Measurements from ENCODE around the gene PARD3.

Gene PARD3

GRCh38 chr10:34535872-34536271 is 279.2 kb downstream of the PARD3 start:
- no peak for FAIRE-seq

GRCh38 chr10:34530778-34531177 is 284.3 kb downstream of the PARD3 start:
- DNase-seq (ENCODE audit: extremely low spot score, insufficient read length, low read depth) (no peak), FAIRE-seq (no peak)

More at GRCh38 chr10:34535872-34536271, 279.2 kb downstream of the PARD3 start:
- DNase-seq (ENCODE audit: extremely low spot score, insufficient read length, low read depth), result no peak

GRCh38 chr10:34528320-34528719 is 286.8 kb downstream of the PARD3 start:
- FAIRE-seq, result peak; percentile 70
- DNase-seq (ENCODE audit: extremely low spot score, insufficient read length, low read depth), result no peak

GRCh38 chr10:34526758-34527730 is 288.1 kb downstream of the PARD3 start:
- DNase-seq (ENCODE audit: extremely low spot score, insufficient read length, low read depth), result no peak
- FAIRE-seq, result no peak

- FAIRE-seq (peak; percentile 41), DNase-seq (ENCODE audit: extremely low spot score, insufficient read length, low read depth) (no peak)
Observed at GRCh38 chr10:34526186-34526585, 288.9 kb downstream of the PARD3 start.

- DNase-seq (ENCODE audit: extremely low spot score, insufficient read length, low read depth), result no peak
- peak; percentile 66 for FAIRE-seq
Observed at GRCh38 chr10:34524369-34525091, 290.6 kb downstream of the PARD3 start.

GRCh38 chr10:34523017-34523767 is 291.9 kb downstream of the PARD3 start:
- FAIRE-seq (no peak), DNase-seq (ENCODE audit: extremely low spot score, insufficient read length, low read depth) (no peak)

- DNase-seq (ENCODE audit: extremely low spot score, insufficient read length, low read depth), result no peak
Observed at GRCh38 chr10:34522546-34522945, 292.6 kb downstream of the PARD3 start.

GRCh38 chr10:34520510-34520909 is 294.6 kb downstream of the PARD3 start:
- no peak for DNase-seq (ENCODE audit: extremely low spot score, insufficient read length, low read depth)

More at GRCh38 chr10:34522546-34522945, 292.6 kb downstream of the PARD3 start:
- FAIRE-seq, result peak; percentile 76

GRCh38 chr10:34520084-34520483 is 295.0 kb downstream of the PARD3 start:
- FAIRE-seq, result no peak
- no peak for DNase-seq (ENCODE audit: extremely low spot score, insufficient read length, low read depth)

More at GRCh38 chr10:34520510-34520909, 294.6 kb downstream of the PARD3 start:
- no peak for FAIRE-seq

- no peak for DNase-seq (ENCODE audit: extremely low spot score, insufficient read length, low read depth)
- no peak for FAIRE-seq
Observed at GRCh38 chr10:34514290-34514689, 300.8 kb downstream of the PARD3 start.

GRCh38 chr10:34513636-34514035 is 301.5 kb downstream of the PARD3 start:
- FAIRE-seq (no peak), DNase-seq (ENCODE audit: extremely low spot score, insufficient read length, low read depth) (no peak)

GRCh38 chr10:34507217-34507616 is 307.9 kb downstream of the PARD3 start:
- DNase-seq (ENCODE audit: extremely low spot score, insufficient read length, low read depth), result no peak
- FAIRE-seq, result no peak

GRCh38 chr10:34506786-34507185 is 308.3 kb downstream of the PARD3 start:
- FAIRE-seq, result no peak

GRCh38 chr10:34505338-34505737 is 309.8 kb downstream of the PARD3 start:
- FAIRE-seq, result no peak
- DNase-seq (ENCODE audit: extremely low spot score, insufficient read length, low read depth), result no peak

More at GRCh38 chr10:34506786-34507185, 308.3 kb downstream of the PARD3 start:
- no peak for DNase-seq (ENCODE audit: extremely low spot score, insufficient read length, low read depth)

- FAIRE-seq, result no peak
Observed at GRCh38 chr10:34504534-34504933, 310.6 kb downstream of the PARD3 start.

GRCh38 chr10:34503704-34504103 is 311.4 kb downstream of the PARD3 start:
- no peak for DNase-seq (ENCODE audit: extremely low spot score, insufficient read length, low read depth)

More at GRCh38 chr10:34504534-34504933, 310.6 kb downstream of the PARD3 start:
- DNase-seq (ENCODE audit: extremely low spot score, insufficient read length, low read depth), result no peak

GRCh38 chr10:34499612-34500279 is 315.4 kb downstream of the PARD3 start:
- FAIRE-seq (no peak), DNase-seq (ENCODE audit: extremely low spot score, insufficient read length, low read depth) (no peak)

More at GRCh38 chr10:34503704-34504103, 311.4 kb downstream of the PARD3 start:
- FAIRE-seq, result no peak

GRCh38 chr10:34498821-34499220 is 316.3 kb downstream of the PARD3 start:
- no peak for FAIRE-seq

More at GRCh38 chr10:34498821-34499220, 316.3 kb downstream of the PARD3 start:
- DNase-seq (ENCODE audit: extremely low spot score, insufficient read length, low read depth), result no peak
